GM13977 (cell line): ENCODE results near the gene MYO9A.

Experiments
- DNase-seq: peaks from one replicate; pipeline ENCODE4 v3.0.0; 2012; ENCODE audit warnings: low spot score
- CTCF ChIP-seq: IDR thresholded peaks from 2 replicates; pipeline ENCODE4 v1.5.1; 2012; ENCODE audit warnings: mild to moderate bottlenecking, control low read depth; ENCODE audit not compliant: insufficient read depth; ENCODE audit errors: extremely low read depth, missing control alignments
- in situ Hi-C: fragments of 300-500 bp; cut with MboI; formaldehyde crosslinking; loops from one replicate; pipeline ENCODE4 v1.12.0; 2022; ENCODE audit warnings: low sequenced_read_pairs, low pct_unique_long_range_greater_than_20kb, mixed read lengths, inconsistent platforms; ENCODE audit not compliant: unreplicated experiment

The MYO9A gene

GRCh38 chr15:71777216-71777943 is 340.6 kb downstream of the MYO9A start:
- in situ Hi-C loops: no loop called here

GRCh38 chr15:71776304-71776703 is 341.6 kb downstream of the MYO9A start:
- no peak for DNase-seq
- TF ChIP-seq CTCF: no peak
- in situ Hi-C loops: no loop called here

More at GRCh38 chr15:71777216-71777943, 340.6 kb downstream of the MYO9A start:
- DNase-seq: no peak
- no peak for TF ChIP-seq CTCF

- no peak for TF ChIP-seq CTCF
- DNase-seq: no peak
- in situ Hi-C loops: no loop called here
Measured at GRCh38 chr15:71775856-71776255, 342.1 kb downstream of the MYO9A start.

- no peak for DNase-seq
- in situ Hi-C loops: no loop called here
- no peak for TF ChIP-seq CTCF
Measured at GRCh38 chr15:71773206-71773859, 344.6 kb downstream of the MYO9A start.
